NCI-H748 treated with DMSO at 0.1 percent for 48 hours (cell line): ENCODE results near the gene PLEKHH3.
A peak's percentile ranks its signal among the peaks of the same experiment; 100 is the strongest.

Source experiments
- DNase-seq: peaks from one replicate; lab custom pipeline; 2025; lab: John Stamatoyannopoulos, UW

The PLEKHH3 gene

GRCh38 chr17:42676424-42677011 lies at the start of gene PLEKHH3:
TSS of gene PLEKHH3 (minus strand) at chr17:42676994. CDS start at chr17:42676563, 431 bp downstream.
- no peak for DNase-seq

DNA sequence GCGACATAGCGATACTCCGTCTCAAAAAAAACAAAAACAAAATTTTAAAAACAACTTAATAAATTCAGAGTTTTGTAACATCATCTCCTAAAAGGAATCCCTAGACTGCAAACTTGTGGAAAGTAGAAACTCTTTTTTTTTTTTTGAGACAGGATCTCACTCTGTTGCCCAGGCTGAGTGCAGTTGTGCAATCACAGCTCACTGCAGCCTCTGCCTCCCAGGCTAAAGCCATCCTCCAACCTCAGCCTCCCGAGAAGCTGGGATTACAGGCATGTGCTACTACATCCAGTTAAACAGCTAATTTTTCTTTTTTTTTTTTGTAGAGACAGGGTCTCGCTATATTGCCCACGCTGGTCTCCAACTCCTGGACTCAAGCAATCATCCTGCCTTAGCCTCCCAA lies 48.3 kb upstream of the PLEKHH3 start:
- DNase-seq = no peak

GRCh38 chr17:42723636-42724035 lies 46.8 kb upstream of the PLEKHH3 start:
- no peak for DNase-seq

DNA sequence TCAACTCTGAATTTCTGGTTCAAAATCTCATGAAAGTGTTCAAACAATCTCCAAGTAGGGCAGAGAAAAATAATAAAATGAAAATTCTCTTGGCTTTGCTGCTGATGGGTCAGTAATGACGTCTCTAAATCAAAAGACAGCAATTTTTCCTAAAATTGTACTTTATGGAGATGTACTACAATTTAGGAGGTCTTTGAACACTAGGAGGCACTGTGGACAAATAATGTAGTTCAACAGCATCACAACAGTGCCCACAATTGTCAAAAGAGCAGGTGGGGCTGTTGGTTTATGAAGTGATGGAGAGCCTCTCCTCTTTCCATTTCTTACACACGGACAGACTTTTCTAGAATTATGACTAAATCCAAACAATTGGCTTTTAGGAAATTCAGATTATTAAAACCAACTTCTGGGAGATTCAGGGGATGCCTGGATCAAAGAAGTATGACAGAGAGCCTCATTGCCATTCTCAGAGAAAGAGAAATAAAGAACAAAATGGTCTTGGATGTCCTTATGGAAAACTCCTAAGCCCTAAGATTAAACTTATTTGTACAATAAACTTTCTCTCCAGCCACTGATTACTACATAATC lies 44.3 kb upstream of the PLEKHH3 start:
- peak; percentile 35 for DNase-seq

DNA sequence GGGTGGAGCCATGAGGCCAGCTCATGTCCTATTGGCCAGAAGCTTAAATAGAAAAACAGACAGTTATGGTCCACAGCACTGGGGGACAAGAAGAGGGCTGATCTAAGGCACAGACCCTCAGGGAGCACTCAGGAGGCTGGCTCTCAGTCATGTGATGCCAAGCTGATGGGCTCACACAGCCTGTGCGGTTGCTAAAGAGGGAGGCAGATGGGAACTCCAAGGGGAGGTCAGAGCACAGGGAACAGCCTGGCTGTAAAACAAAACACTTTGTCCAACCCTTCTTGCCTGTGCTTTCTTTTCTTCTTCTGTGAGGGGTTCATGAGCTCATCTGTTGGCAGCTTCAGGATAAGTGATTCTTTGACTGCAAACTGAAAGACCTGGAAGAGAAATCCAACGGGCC lies 32.8 kb upstream of the PLEKHH3 start:
- DNase-seq = no peak

DNA sequence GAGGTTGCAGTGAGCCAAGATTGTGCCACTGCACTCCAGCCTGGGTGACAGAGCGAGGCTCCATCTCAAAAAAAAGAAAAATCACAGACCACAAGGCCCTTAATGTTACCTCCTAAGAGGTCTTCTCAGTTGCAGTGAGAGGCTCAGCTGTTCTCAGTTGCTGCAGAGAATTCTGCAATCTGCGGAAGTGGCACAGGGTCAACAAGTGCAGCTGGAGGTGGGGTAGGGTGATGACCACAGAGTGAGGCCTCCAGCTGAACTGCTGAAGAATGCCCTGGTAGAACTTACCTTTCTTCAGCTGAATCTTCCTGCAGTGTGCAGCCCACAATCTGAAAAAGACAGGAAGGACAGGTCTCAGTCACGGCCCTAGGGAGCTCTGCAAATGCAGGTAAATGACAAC lies 31.8 kb upstream of the PLEKHH3 start:
- DNase-seq = no peak

DNA sequence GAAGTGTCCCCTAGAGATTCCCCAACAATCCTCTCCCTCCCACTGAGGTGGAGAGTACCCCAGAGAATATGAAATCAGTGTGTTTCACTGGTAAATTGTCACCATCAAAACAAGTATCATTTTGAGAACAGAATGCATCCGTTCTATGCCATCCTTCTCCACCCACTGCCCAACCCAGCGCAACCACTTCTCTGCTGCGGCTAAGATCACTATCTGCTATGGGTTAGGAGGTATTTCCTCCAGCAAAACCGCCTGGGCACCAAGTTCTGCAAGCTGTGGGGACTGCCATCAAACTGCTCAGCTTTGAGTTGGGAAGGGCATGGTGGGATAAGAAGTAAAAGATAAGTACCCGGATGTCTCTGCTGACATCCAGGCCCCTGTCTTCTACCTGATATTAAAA lies 29.9 kb upstream of the PLEKHH3 start:
- no peak for DNase-seq

- no peak for DNase-seq
Observed at GRCh38 chr17:42704837-42705494, 28.2 kb upstream of the PLEKHH3 start.

- DNase-seq = no peak
Observed at GRCh38 chr17:42704490-42704836, 27.7 kb upstream of the PLEKHH3 start.

GRCh38 chr17:42702446-42702845 lies 25.7 kb upstream of the PLEKHH3 start:
- DNase-seq = no peak

DNA sequence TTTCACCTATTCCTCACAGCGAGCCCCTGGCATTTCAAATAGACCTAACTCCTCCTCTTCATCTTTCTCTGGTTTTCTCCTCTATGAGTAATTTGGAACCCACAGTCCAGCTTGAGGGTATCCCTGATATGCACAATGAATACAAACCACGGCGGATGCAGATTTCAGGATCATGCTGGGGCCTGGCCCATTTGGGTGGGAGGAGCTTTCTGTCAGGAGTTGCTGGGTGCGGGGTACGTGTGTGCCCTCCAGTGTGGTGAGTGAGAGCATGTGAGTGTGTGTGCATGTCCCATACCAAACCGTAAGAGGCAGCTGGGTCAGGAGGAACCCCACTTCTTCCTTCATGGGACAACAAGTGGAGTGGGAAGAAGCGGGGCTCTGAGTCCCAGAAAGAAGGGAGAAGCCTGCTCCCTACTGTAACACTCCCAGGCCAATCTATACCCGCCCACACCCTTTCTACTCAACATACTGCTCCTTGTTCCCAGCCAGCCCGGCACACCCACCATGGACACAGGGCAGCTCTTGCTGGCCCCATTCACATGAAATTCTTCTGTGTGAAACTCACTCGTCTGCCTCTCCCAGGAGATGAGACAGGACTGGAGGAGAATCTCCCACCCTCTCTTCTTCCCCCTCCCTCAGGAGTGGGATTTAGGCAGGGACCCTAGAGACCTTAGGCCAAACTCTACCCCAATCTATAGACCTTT lies 23.9 kb upstream of the PLEKHH3 start:
- no peak for DNase-seq

DNA sequence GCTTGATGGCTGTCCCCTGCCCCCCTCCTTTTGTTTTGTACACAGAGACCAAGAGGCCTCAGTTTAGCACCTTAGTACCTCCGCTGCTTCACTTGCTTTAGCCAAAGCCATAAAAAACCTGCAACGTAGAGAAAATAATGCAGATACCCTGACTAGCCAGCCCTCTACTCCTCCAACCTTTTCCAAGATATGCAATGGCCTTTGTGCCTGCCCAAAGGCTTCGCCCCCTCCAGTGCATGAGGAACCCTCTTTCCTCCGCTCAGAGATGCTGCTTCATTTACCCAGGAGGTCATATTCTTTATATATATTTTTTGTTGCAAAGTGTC lies 22.6 kb upstream of the PLEKHH3 start:
- DNase-seq = no peak

- no peak for DNase-seq
Observed at GRCh38 chr17:42698736-42699414, 22.1 kb upstream of the PLEKHH3 start.

- no peak for DNase-seq
Observed at GRCh38 chr17:42697108-42697811, 20.5 kb upstream of the PLEKHH3 start.

DNA sequence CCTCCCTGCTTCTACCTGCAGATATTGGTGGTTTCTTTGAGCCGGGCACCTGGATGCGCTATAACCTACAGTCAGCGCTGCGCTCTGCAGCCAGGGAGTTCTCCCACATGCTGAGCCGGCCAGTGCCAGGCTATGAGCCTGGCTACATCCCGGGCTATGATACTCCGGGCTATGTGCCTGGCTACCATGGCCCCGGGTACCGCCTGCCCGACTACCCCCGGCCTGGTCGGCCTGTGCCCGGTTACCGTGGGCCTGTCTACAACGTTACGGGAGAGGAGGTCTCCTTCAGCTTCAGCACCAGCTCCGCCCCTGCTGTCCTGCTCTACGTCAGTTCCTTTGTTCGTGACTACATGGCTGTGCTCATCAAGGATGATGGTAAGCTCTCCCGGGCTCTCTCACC lies 18.7 kb upstream of the PLEKHH3 start:
- DNase-seq = no peak

- DNase-seq = no peak
Observed at GRCh38 chr17:42694524-42694923, 17.7 kb upstream of the PLEKHH3 start.

- no peak for DNase-seq
Observed at GRCh38 chr17:42692489-42692888, 15.7 kb upstream of the PLEKHH3 start.

- no peak for DNase-seq
Observed at GRCh38 chr17:42691021-42691545, 14.3 kb upstream of the PLEKHH3 start.

DNA sequence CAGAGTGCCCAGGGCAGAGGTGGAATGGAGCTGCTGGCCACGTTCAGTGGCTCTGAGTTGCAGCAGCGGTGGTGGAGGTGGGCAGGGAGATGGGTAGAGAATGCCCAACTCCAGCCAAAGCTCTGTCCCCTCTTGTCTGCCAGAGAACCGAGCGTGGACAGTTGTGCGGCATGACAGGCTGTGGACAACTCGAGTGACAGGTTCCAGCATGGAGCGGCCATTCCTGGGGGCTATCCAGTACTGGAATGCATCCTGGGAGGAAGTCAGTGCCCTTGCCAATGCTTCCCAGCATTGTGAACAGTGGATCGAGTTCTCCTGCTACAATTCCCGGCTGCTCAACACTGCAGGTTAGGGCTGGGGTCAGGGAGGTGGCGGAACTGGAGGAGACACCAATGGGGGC lies 13.8 kb upstream of the PLEKHH3 start:
- no peak for DNase-seq

- DNase-seq = no peak
Observed at GRCh38 chr17:42687707-42688320, 11.0 kb upstream of the PLEKHH3 start.

DNA sequence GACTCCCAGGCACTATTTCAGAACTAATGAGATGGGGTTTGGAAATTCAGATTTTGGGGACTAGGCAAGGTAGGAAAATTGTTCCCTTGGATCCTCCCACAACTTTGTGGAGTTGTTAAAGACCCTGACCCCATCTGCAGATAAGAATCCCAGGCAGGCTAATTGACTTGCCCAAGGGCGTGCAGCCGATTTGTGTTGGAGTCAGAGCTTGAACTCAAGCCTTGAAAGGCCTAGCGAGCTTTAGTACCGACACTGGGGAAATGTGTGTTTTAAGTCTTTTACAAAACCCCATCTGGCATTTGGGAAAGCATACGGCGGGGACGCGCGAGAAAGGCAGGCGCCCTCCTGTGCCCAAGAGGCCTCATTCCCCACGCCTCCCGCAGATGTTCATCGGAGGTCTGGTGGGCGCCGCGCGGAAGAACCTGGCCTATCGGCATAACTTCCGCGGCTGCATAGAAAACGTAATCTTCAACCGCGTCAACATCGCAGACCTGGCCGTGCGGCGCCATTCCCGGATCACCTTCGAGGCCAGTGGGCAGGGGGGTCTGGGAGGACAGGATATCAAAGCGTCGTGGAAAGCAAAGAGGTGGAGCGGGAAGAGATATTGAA lies 9.8 kb upstream of the PLEKHH3 start:
- DNase-seq = no peak
